HepG2 (cell line): ENCODE measurements around the gene TAS1R1. TPM values are rescaled to one million over a fixed set of nuclear protein-coding genes. Genes with fewer than 3 reads are reported as not detected.

Source experiments
- ATAC-seq: fragments of 200-7000 bp; cut with Tn5 transposase; 3 replicates; pipeline ENCODE4 v1.9.1; 2020; ENCODE audit warnings: mild to moderate bottlenecking, moderate library complexity
- BruUV-seq: library from RNA; stranded (reverse); fragments of 400-500 nt; replicated peaks from 2 replicates; lab custom pipeline; 2021; lab: Mats Ljungman, UMichigan
- CTCF ChIA-PET: fragments of 300-600 bp; formaldehyde crosslinking; extraction: SDS; loops from one replicate; lab custom pipeline; 2021; ENCODE audit warnings: low total read pairs, inconsistent platforms, low intra/inter-chr PET ratio; lab: Yijun Ruan, JAX
- POLR2A ChIA-PET: fragments of 350-600 bp; sonication (Branson Sonifier 250); formaldehyde crosslinking; loops from one replicate; lab custom pipeline; 2020; ENCODE audit warnings: antibody characterized with exemption, inconsistent platforms; lab: Yijun Ruan, JAX
- DNase-seq: peaks from one replicate; pipeline ENCODE4 v3.0.0-alpha.2; 2015; ENCODE audit warnings: low spot score
- FAIRE-seq: peaks from 3 replicates; lab custom pipeline; 2011; peaks lifted over from hg19 to GRCh38; lab: Jason Lieb, UNC
- H2AFZ ChIP-seq: one replicate; pipeline ENCODE4 v1.6.1; 2011; ENCODE audit warnings: low read length, inconsistent platforms
- H3K27ac ChIP-seq: fragments of 300-600 bp; 3 replicates; pipeline ENCODE4 v1.8.0; 2011; ENCODE audit warnings: mixed run types, mild to moderate bottlenecking, mixed read lengths, low read length, inconsistent platforms; ENCODE audit not compliant: insufficient read depth; ENCODE audit errors: extremely low read length
- H3K27me3 ChIP-seq, 2 experiments: fragments of 200-600 bp in 1 of 2; 2 replicates in 1 of 2; 3 replicates in 1 of 2; pipeline versions ENCODE4 v1.6.0 to v1.8.0; 2011; ENCODE audit warnings: low read length in 2 of 2, mild to moderate bottlenecking in 2 of 2, moderate library complexity in 2 of 2, inconsistent platforms in 1 of 2; ENCODE audit not compliant: insufficient read depth in 2 of 2, control insufficient read depth in 1 of 2
- H3K36me3 ChIP-seq, 2 experiments: fragments of 200-600 bp in 1 of 2; replicated peaks in 1 of 2; 2 replicates in 1 of 2; 3 replicates in 1 of 2; pipeline versions ENCODE4 v1.5.1 to v1.8.0; 2011; ENCODE audit warnings: low read length in 2 of 2, inconsistent platforms in 1 of 2; ENCODE audit not compliant: insufficient read depth in 2 of 2, control insufficient read depth in 1 of 2
- H3K4me1 ChIP-seq: 2 replicates; pipeline ENCODE4 v1.5.1; 2012; ENCODE audit warnings: low read length, inconsistent platforms; ENCODE audit not compliant: insufficient read depth
- H3K4me2 ChIP-seq: 2 replicates; pipeline ENCODE4 v1.6.0; 2011; ENCODE audit warnings: low read depth, low read length, inconsistent platforms
- H3K4me3 ChIP-seq, 3 experiments: fragments of 200-600 bp in 1 of 3; sonication (generic), shearing (Covaris generic) in 1 of 3; replicated peaks in 1 of 3; 2 replicates each; pipeline ENCODE4 v1.5.1; 2011 to 2016; ENCODE audit warnings: low read length in 3 of 3, inconsistent platforms in 2 of 3, low read depth in 2 of 3, mild to moderate bottlenecking in 2 of 3, control low read depth in 1 of 3, mixed read lengths in 1 of 3; ENCODE audit not compliant: insufficient read depth in 1 of 3
- H3K79me2 ChIP-seq: one replicate; pipeline ENCODE4 v1.6.1; 2011; ENCODE audit warnings: low read length, inconsistent platforms; ENCODE audit not compliant: insufficient read depth
- H3K9ac ChIP-seq: 2 replicates; pipeline ENCODE4 v1.6.0; 2011; ENCODE audit warnings: mild to moderate bottlenecking, low read depth, low read length, inconsistent platforms; ENCODE audit not compliant: insufficient read depth
- H3K9me3 ChIP-seq: 2 replicates; pipeline ENCODE4 v1.5.1; 2012; ENCODE audit warnings: mild to moderate bottlenecking, low read length
- H4K20me1 ChIP-seq: 2 replicates; pipeline ENCODE4 v1.6.0; 2011; ENCODE audit warnings: inconsistent platforms, mild to moderate bottlenecking, low read length, moderate library complexity; ENCODE audit not compliant: insufficient read depth
- BRCA1 ChIP-seq: sonication (generic); formaldehyde crosslinking; IDR thresholded peaks from 2 replicates; pipeline ENCODE4 v1.4.0; 2020; ENCODE audit warnings: missing genetic modification reagents
- HOXD1 ChIP-seq: sonication (generic); formaldehyde crosslinking; IDR thresholded peaks from 2 replicates; pipeline ENCODE4 v1.5.0; 2020; ENCODE audit warnings: missing genetic modification reagents
- LRRFIP1 ChIP-seq: sonication (generic); formaldehyde crosslinking; conservative IDR thresholded peaks from 2 replicates; pipeline ENCODE4 v1.4.0; 2020; ENCODE audit warnings: missing genetic modification reagents
- MED13 ChIP-seq: sonication (generic); formaldehyde crosslinking; IDR thresholded peaks from 2 replicates; pipeline ENCODE4 v1.5.0; 2020; ENCODE audit warnings: missing genetic modification reagents
- MEIS1 ChIP-seq: sonication (generic); formaldehyde crosslinking; IDR thresholded peaks from 2 replicates; pipeline ENCODE4 v1.9.0; 2021; ENCODE audit warnings: mild to moderate bottlenecking, missing genetic modification reagents, moderate library complexity, borderline replicate concordance
- NFKB2 ChIP-seq: sonication (generic); formaldehyde crosslinking; IDR thresholded peaks from 2 replicates; pipeline ENCODE4 v1.4.0; 2020; ENCODE audit warnings: missing genetic modification reagents, borderline replicate concordance
- TAF15 ChIP-seq: fragments of 200-400 bp; formaldehyde crosslinking; IDR thresholded peaks from one replicate; pipeline ENCODE4 v1.6.1; 2018; ENCODE audit warnings: mild to moderate bottlenecking, low read depth, low read length; ENCODE audit not compliant: poor library complexity, severe bottlenecking
- ZKSCAN5 ChIP-seq: sonication (generic); formaldehyde crosslinking; IDR thresholded peaks from 2 replicates; pipeline ENCODE4 v1.5.1; 2020; ENCODE audit warnings: mild to moderate bottlenecking, missing genetic modification reagents
- ZNF121 ChIP-seq: sonication (generic); formaldehyde crosslinking; IDR thresholded peaks from 2 replicates; pipeline ENCODE4 v1.5.0; 2020; ENCODE audit warnings: mild to moderate bottlenecking, missing genetic modification reagents
- ZNF432 ChIP-seq: sonication (generic); formaldehyde crosslinking; IDR thresholded peaks from 2 replicates; pipeline ENCODE4 v1.5.0; 2020; ENCODE audit warnings: missing genetic modification reagents, mild to moderate bottlenecking, borderline replicate concordance
- ZNF614 ChIP-seq: IDR thresholded peaks from 2 replicates; pipeline ENCODE4 v1.6.1; 2018; ENCODE audit warnings: missing biosample characterization, missing genetic modification reagents, inconsistent platforms, borderline replicate concordance
- ZNF7 ChIP-seq: IDR thresholded peaks from 2 replicates; pipeline ENCODE4 v1.6.1; 2016; ENCODE audit warnings: missing biosample characterization, missing genetic modification reagents
- ZNF83 ChIP-seq: sonication (generic); formaldehyde crosslinking; IDR thresholded peaks from 2 replicates; pipeline ENCODE4 v1.4.0; 2020; ENCODE audit warnings: missing genetic modification reagents, mild to moderate bottlenecking, borderline replicate concordance
- WGBS: methylation state at CpG from one replicate; pipeline ENCODE4 v1.1.6; 2017; ENCODE audit warnings: low lambda C conversion rate; 5-methylcytosine and 5-hydroxymethylcytosine counted together
- in situ Hi-C: cut with HindIII; loops from 2 replicates; pipeline ENCODE4 v1.10.0; 2017; ENCODE audit warnings: low pct_unique_long_range_greater_than_20kb; ENCODE audit not compliant: extremely low pct_ligation_motif_present
- intact Hi-C: fragments of 100-400 bp; cut with micrococcal nuclease; formaldehyde crosslinking; loops from one replicate; pipeline ENCODE4 v1.10.0; 2022; ENCODE audit not compliant: unreplicated experiment
- polyA plus RNA-seq, 8 experiments: library from polyadenylated mRNA; depleted of rRNA in 3 of 8; stranded (reverse) in 7 of 8; unstranded in 1 of 8; fragments of >200 nt; fragmentation: Illumina TruSeq in 4 of 8; extraction: Trizol in 4 of 8; gene quantifications; 2 replicates each; pipeline versions ENCODE4 v1.2.1 to v1.2.3, GENCODE V29; 2011 to 2016; ENCODE audit warnings: low read depth in 4 of 8, missing spikeins in 1 of 8, mixed read lengths in 1 of 8; ENCODE audit not compliant: insufficient read depth in 1 of 8
- total RNA-seq, 5 experiments: library from RNA; depleted of rRNA; stranded (reverse); fragments of >200 nt; fragmentation: Illumina TruSeq; extraction: Trizol; gene quantifications; 2 replicates each; pipeline ENCODE4 v1.2.3, GENCODE V29; 2016; ENCODE audit warnings: low read depth in 1 of 5
- TF ChIP-seq, protein P1 (sequence below): sonication (generic); formaldehyde crosslinking; IDR thresholded peaks from 2 replicates; pipeline ENCODE4 v1.4.0; 2020; ENCODE audit warnings: missing genetic modification reagents
- TF ChIP-seq, protein P2 (sequence below): fragments of 450-650 bp; IDR thresholded peaks from 2 replicates; pipeline ENCODE4 v1.6.1; 2017

TAS1R1 gene
- total and polyA plus RNA-seq, 2 of the 13 experiments (the other 11 are each of a cell fraction or from before 2014, with no cell fraction given), result 1.4 to 1.6 TPM

GRCh38 chr1:6544831-6545230, 10.3 kb upstream of the TAS1R1 start:
- BruUV-seq, result no TSS peak
- CTCF ChIA-PET, result no interaction called here
- no peaks in the 10 kb centered on the region for H4K20me1 ChIP-seq

More at GRCh38 chr1:6544831-6545230, 10.3 kb upstream of the TAS1R1 start:
- POLR2A ChIA-PET, result no interaction called here
- FAIRE-seq (no peak), ATAC-seq (no peak), DNase-seq (no peak)
- Histone ChIP-seq H3K9ac (no peak overlapping the region), H3K79me2 (no peaks in the 10 kb centered on the region), H3K36me3 (peaks cover 23 to 64% of the 10 kb centered on the region in 2 experiments), H3K9me3 (no peaks in the 10 kb centered on the region), H3K27ac (no peak overlapping the region), H2AFZ (no peak overlapping the region), H3K4me1 (no peaks in the 10 kb centered on the region), H3K27me3 (no peaks in the 10 kb centered on the region), H3K4me2 (no peak overlapping the region), H3K4me3 (no peak overlapping the region)
- intact Hi-C loops, result no loop called here
- 90% methylated on average over 3 of the region's 3 CpGs for WGBS
- in situ Hi-C loops, result no loop called here
- TF ChIP-seq BRCA1 (CRISPR knock-in tag), result no peak
- TF ChIP-seq, protein P1, sequence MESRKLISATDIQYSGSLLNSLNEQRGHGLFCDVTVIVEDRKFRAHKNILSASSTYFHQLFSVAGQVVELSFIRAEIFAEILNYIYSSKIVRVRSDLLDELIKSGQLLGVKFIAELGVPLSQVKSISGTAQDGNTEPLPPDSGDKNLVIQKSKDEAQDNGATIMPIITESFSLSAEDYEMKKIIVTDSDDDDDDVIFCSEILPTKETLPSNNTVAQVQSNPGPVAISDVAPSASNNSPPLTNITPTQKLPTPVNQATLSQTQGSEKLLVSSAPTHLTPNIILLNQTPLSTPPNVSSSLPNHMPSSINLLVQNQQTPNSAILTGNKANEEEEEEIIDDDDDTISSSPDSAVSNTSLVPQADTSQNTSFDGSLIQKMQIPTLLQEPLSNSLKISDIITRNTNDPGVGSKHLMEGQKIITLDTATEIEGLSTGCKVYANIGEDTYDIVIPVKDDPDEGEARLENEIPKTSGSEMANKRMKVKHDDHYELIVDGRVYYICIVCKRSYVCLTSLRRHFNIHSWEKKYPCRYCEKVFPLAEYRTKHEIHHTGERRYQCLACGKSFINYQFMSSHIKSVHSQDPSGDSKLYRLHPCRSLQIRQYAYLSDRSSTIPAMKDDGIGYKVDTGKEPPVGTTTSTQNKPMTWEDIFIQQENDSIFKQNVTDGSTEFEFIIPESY, result no peak
- TF ChIP-seq NFKB2 (CRISPR knock-in tag), result no peak
- TF ChIP-seq LRRFIP1 (CRISPR knock-in tag), result no peak
- no peak for TF ChIP-seq ZNF7 (CRISPR knock-in tag)
- no peak for TF ChIP-seq ZKSCAN5 (CRISPR knock-in tag)
- TF ChIP-seq, protein P2, sequence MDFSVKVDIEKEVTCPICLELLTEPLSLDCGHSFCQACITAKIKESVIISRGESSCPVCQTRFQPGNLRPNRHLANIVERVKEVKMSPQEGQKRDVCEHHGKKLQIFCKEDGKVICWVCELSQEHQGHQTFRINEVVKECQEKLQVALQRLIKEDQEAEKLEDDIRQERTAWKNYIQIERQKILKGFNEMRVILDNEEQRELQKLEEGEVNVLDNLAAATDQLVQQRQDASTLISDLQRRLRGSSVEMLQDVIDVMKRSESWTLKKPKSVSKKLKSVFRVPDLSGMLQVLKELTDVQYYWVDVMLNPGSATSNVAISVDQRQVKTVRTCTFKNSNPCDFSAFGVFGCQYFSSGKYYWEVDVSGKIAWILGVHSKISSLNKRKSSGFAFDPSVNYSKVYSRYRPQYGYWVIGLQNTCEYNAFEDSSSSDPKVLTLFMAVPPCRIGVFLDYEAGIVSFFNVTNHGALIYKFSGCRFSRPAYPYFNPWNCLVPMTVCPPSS, result no peak
- TF ChIP-seq HOXD1, result no peak
- no peak for TF ChIP-seq MEIS1
- no peak for TF ChIP-seq ZNF121 (CRISPR knock-in tag)
- no peak for TF ChIP-seq ZNF614
- no peak for TF ChIP-seq MED13 (CRISPR knock-in tag)
- no peak for TF ChIP-seq ZNF83 (CRISPR knock-in tag)
- TF ChIP-seq ZNF432 (CRISPR knock-in tag), result no peak
- no peak for TF ChIP-seq TAF15
